WTC11 (cell line): ENCODE data around the gene MYPN. TPM values are rescaled to one million over a fixed set of nuclear protein-coding genes. Genes with fewer than 3 reads are reported as not detected.

Source experiments
- ATAC-seq: fragments of 200-7000 bp; cut with Tn5 transposase; 2 replicates; pipeline ENCODE4 v1.10.0; 2021; ENCODE audit warnings: mild to moderate bottlenecking, moderate library complexity
- CTCF ChIA-PET: fragments of 300-600 bp; sonication (Branson Sonifier 250); formaldehyde crosslinking; loops from one replicate; lab custom pipeline; 2021; ENCODE audit warnings: antibody characterized with exemption; lab: Charles Lee
- POLR2A ChIA-PET: fragments of 350-600 bp; sonication (Branson Sonifier 250); formaldehyde crosslinking; loops from one replicate; lab custom pipeline; 2021; ENCODE audit warnings: antibody characterized with exemption; lab: Charles Lee
- DNase-seq: peaks from one replicate; pipeline ENCODE4 v3.0.0; 2021; ENCODE audit warnings: low spot score
- H3K27ac Mint-ChIP-seq: 2 replicates; pipeline ENCODE4 v1.8.0; 2021; ENCODE audit warnings: mixed read lengths
- H3K27me3 Mint-ChIP-seq: 2 replicates; pipeline ENCODE4 v1.8.0; 2021; ENCODE audit warnings: low read depth, mild to moderate bottlenecking, moderate library complexity, mixed read lengths
- H3K36me3 Mint-ChIP-seq: 2 replicates; pipeline ENCODE4 v1.8.0; 2021; ENCODE audit warnings: mixed read lengths
- H3K4me1 Mint-ChIP-seq: 2 replicates; pipeline ENCODE4 v1.8.0; 2022; ENCODE audit warnings: mixed read lengths
- H3K4me3 Mint-ChIP-seq: 2 replicates; pipeline ENCODE4 v1.8.0; 2021; ENCODE audit warnings: mild to moderate bottlenecking, moderate library complexity, mixed read lengths
- H3K9me3 Mint-ChIP-seq: 2 replicates; pipeline ENCODE4 v1.8.0; 2021; ENCODE audit warnings: mixed read lengths
- ATF3 ChIP-seq: sonication (generic); formaldehyde crosslinking; conservative IDR thresholded peaks from 2 replicates; pipeline ENCODE4 v1.8.1; 2022; ENCODE audit warnings: mild to moderate bottlenecking, missing genetic modification reagents
- CREM ChIP-seq: sonication (generic); formaldehyde crosslinking; IDR thresholded peaks from 2 replicates; pipeline ENCODE4 v1.8.1; 2022; ENCODE audit warnings: mild to moderate bottlenecking, missing genetic modification reagents, moderate library complexity
- E2F4 ChIP-seq: sonication (generic); formaldehyde crosslinking; IDR thresholded peaks from 2 replicates; pipeline ENCODE4 v1.8.1; 2022; ENCODE audit warnings: low read depth, mild to moderate bottlenecking, moderate library complexity, missing genetic modification reagents, borderline replicate concordance
- E2F5 ChIP-seq: sonication (generic); formaldehyde crosslinking; IDR thresholded peaks from 2 replicates; pipeline ENCODE4 v1.8.1; 2022; ENCODE audit warnings: mild to moderate bottlenecking, moderate library complexity, missing genetic modification reagents
- ERG ChIP-seq: fragments of 250-450 bp; sonication (Bioruptor Pico); IDR thresholded peaks from 2 replicates; pipeline ENCODE4 v1.8.0; 2021; ENCODE audit warnings: mild to moderate bottlenecking
- GTF2I ChIP-seq: fragments of 250-450 bp; sonication (Bioruptor Pico); conservative IDR thresholded peaks from 2 replicates; pipeline ENCODE4 v1.4.0; 2021; ENCODE audit warnings: mild to moderate bottlenecking
- IRF2 ChIP-seq: sonication (generic); formaldehyde crosslinking; IDR thresholded peaks from 2 replicates; pipeline ENCODE4 v1.8.0; 2022; ENCODE audit warnings: low read depth, missing genetic modification reagents, borderline replicate concordance
- PRDM15 ChIP-seq: sonication (generic); formaldehyde crosslinking; IDR thresholded peaks from 2 replicates; pipeline ENCODE4 v1.8.0; 2022; ENCODE audit warnings: missing genetic modification reagents
- PREB ChIP-seq: sonication (generic); formaldehyde crosslinking; IDR thresholded peaks from 2 replicates; pipeline ENCODE4 v1.8.1; 2022; ENCODE audit warnings: mild to moderate bottlenecking, missing genetic modification reagents, moderate library complexity, borderline replicate concordance
- RELA ChIP-seq: sonication (generic); formaldehyde crosslinking; IDR thresholded peaks from 2 replicates; pipeline ENCODE4 v1.8.1; 2022; ENCODE audit warnings: missing genetic modification reagents, mild to moderate bottlenecking, borderline replicate concordance
- TCF7 ChIP-seq: sonication (generic); formaldehyde crosslinking; IDR thresholded peaks from 2 replicates; pipeline ENCODE4 v1.8.0; 2022; ENCODE audit warnings: mild to moderate bottlenecking, low read depth, missing genetic modification reagents, moderate library complexity
- TP53 ChIP-seq: sonication (generic); formaldehyde crosslinking; IDR thresholded peaks from 2 replicates; pipeline ENCODE4 v1.8.1; 2023; ENCODE audit warnings: mild to moderate bottlenecking, missing genetic modification reagents
- ZNF138 ChIP-seq: sonication (generic); formaldehyde crosslinking; conservative IDR thresholded peaks from 2 replicates; pipeline ENCODE4 v1.8.1; 2022; ENCODE audit warnings: mild to moderate bottlenecking, moderate library complexity, missing genetic modification reagents
- ZNF219 ChIP-seq: sonication (generic); formaldehyde crosslinking; IDR thresholded peaks from 2 replicates; pipeline ENCODE4 v1.8.0; 2023; ENCODE audit warnings: missing genetic modification reagents, mild to moderate bottlenecking, borderline replicate concordance
- ZNF416 ChIP-seq: fragments of 250-450 bp; sonication (Bioruptor Pico); IDR thresholded peaks from 2 replicates; pipeline ENCODE4 v1.9.0; 2021; ENCODE audit warnings: mild to moderate bottlenecking, inconsistent platforms
- ZNF425 ChIP-seq: fragments of 250-450 bp; sonication (Bioruptor Pico); conservative IDR thresholded peaks from 2 replicates; pipeline ENCODE4 v1.9.0; 2021; ENCODE audit warnings: mild to moderate bottlenecking
- ZSCAN18 ChIP-seq: fragments of 250-450 bp; sonication (Bioruptor Pico); IDR thresholded peaks from 2 replicates; pipeline ENCODE4 v2.1.2; 2022; ENCODE audit warnings: mild to moderate bottlenecking, moderate library complexity
- total RNA-seq: library from RNA; stranded (reverse); gene quantifications from 3 replicates; pipeline ENCODE4 v1.2.3, GENCODE V29; 2021

MYPN gene
- total RNA-seq, 1 experiment from 2014 or later, result not detected

- DNase-seq, result no peak
- no peak overlapping the region for H3K4me3 Mint-ChIP-seq
- H3K36me3 Mint-ChIP-seq, result no peaks in the 10 kb centered on the region
- POLR2A ChIA-PET, result no interaction called here
- TF ChIP-seq ZNF219 (no peak), ZSCAN18 (CRISPR knock-in tag) (no peak), ZNF416 (CRISPR knock-in tag) (no peak), RELA (no peak), ATF3 (CRISPR knock-in tag) (no peak), E2F5 (CRISPR knock-in tag) (no peak), TCF7 (CRISPR knock-in tag) (no peak), CREM (CRISPR knock-in tag) (no peak), ZNF425 (CRISPR knock-in tag) (no peak)
- no peak for ATAC-seq
- CTCF ChIA-PET, result no interaction called here
- H3K27ac Mint-ChIP-seq, result no peak overlapping the region
- peaks cover 3% of the 10 kb centered on the region; the same call in 1 of the 2 replicates for H3K9me3 Mint-ChIP-seq
- H3K27me3 Mint-ChIP-seq, result no peaks in the 10 kb centered on the region
- peaks cover 8% of the 10 kb centered on the region; the same call in 1 of the 2 replicates for H3K4me1 Mint-ChIP-seq
Observed at GRCh38 chr10:68095153-68095552, 14.1 kb upstream of the MYPN start.

GRCh38 chr10:68096913-68097516 is 12.3 kb upstream of the MYPN start:
- Mint-ChIP-seq H3K36me3 (no peaks in the 10 kb centered on the region), H3K9me3 (peaks cover 3% of the 10 kb centered on the region; the same call in 1 of the 2 replicates), H3K4me1 (peaks cover 8% of the 10 kb centered on the region; the same call in 1 of the 2 replicates), H3K27ac (no peak overlapping the region), H3K4me3 (no peak overlapping the region), H3K27me3 (no peaks in the 10 kb centered on the region)
- POLR2A ChIA-PET, result interaction anchor here (0.6 kb wide), 1 partner anchor 63 kb away, joined by 4 read pairs; no protein-coding TSS in a partner anchor
- DNase-seq, result no peak
- TF ChIP-seq CREM (CRISPR knock-in tag) (no peak), GTF2I (CRISPR knock-in tag) (no peak)
- peak; percentile 98 for ATAC-seq
- CTCF ChIA-PET, result interaction anchor here (0.9 to 1.1 kb wide), 2 partner anchors 116 to 309 kb away, joined by 3 read pairs; no protein-coding TSS in a partner anchor

- no peak for ATAC-seq
- peaks cover 8% of the 10 kb centered on the region; the same call in 1 of the 2 replicates for H3K4me1 Mint-ChIP-seq
- TF ChIP-seq IRF2 (CRISPR knock-in tag), result no peak
- TF ChIP-seq CREM (CRISPR knock-in tag), result no peak
- TF ChIP-seq PRDM15 (CRISPR knock-in tag), result no peak
- TF ChIP-seq E2F4 (CRISPR knock-in tag), result no peak
- TF ChIP-seq PREB (CRISPR knock-in tag), result no peak
- TF ChIP-seq TP53 (CRISPR knock-in tag), result no peak
- no peak for TF ChIP-seq ERG (CRISPR knock-in tag)
- no peak for TF ChIP-seq ZNF138 (CRISPR knock-in tag)
- TF ChIP-seq, all 79 proteins: peak for 0
- H3K27ac Mint-ChIP-seq, result no peak overlapping the region
- H3K36me3 Mint-ChIP-seq, result no peaks in the 10 kb centered on the region
- no peak overlapping the region for H3K4me3 Mint-ChIP-seq
- H3K27me3 Mint-ChIP-seq, result no peaks in the 10 kb centered on the region
- DNase-seq, result no peak
- POLR2A ChIA-PET, result no interaction called here
- CTCF ChIA-PET, result interaction anchor here (1.4 kb wide), 1 partner anchor 57 kb away, joined by 4 read pairs; no protein-coding TSS in a partner anchor
- no peaks in the 10 kb centered on the region for H3K9me3 Mint-ChIP-seq
Observed at GRCh38 chr10:68099736-68100135, 9.6 kb upstream of the MYPN start.
